Uterus (tissue), 4 donors: ENCODE data around the gene KCNAB2. TPM values are rescaled to one million over a fixed set of nuclear protein-coding genes. Genes with fewer than 3 reads are reported as not detected.

ENCODE experiments used
- DNase-seq, 2 donors: peaks; one replicate each; pipeline ENCODE4 v3.0.0-alpha.2; 2019 to 2020
- H3K27ac ChIP-seq, 2 donors: fragments of 200-600 bp; sonication (generic); 1 replicate in 1 of 2; 2 replicates in 1 of 2; pipeline ENCODE4 v1.5.1; 2016 to 2018
- H3K27me3 ChIP-seq, 2 donors: fragments of 200-600 bp; sonication (generic); one replicate each; pipeline ENCODE4 v1.5.1; 2018 to 2019; ENCODE audit warnings: control low read depth in 1 of 2
- H3K36me3 ChIP-seq, 2 donors: fragments of 200-600 bp; sonication (generic); one replicate each; pipeline ENCODE4 v1.5.1; 2019; ENCODE audit warnings: control low read depth in 1 of 2
- H3K4me1 ChIP-seq, 2 donors: fragments of 200-600 bp; sonication (generic); one replicate each; pipeline ENCODE4 v1.5.1; 2018 to 2019; ENCODE audit warnings: control low read depth in 1 of 2
- H3K4me3 ChIP-seq, 2 donors: fragments of 200-600 bp; sonication (generic); 1 replicate in 1 of 2; 2 replicates in 1 of 2; pipeline ENCODE4 v1.5.1; 2018 to 2019; ENCODE audit warnings: mild to moderate bottlenecking in 1 of 2
- H3K9me3 ChIP-seq, 2 donors: fragments of 200-600 bp; sonication (generic); one replicate each; pipeline ENCODE4 v1.5.1; 2019; ENCODE audit warnings: control low read depth in 1 of 2
- POLR2A ChIP-seq, 2 donors: fragments of 450-650 bp; IDR thresholded peaks; one replicate each; pipeline ENCODE4 v1.6.1; 2016; ENCODE audit warnings: antibody characterized with exemption in 2 of 2, mild to moderate bottlenecking in 1 of 2, moderate library complexity in 1 of 2
- intact Hi-C: fragments of 100-400 bp; cut with DNase I; formaldehyde crosslinking; loops from one replicate; pipeline ENCODE4 v1.15.1; 2023; ENCODE audit warnings: low total_unique reads
- total RNA-seq, 4 donors: library from RNA; depleted of rRNA in 3 of 4; stranded (reverse); fragments of >200 nt in 3 of 4; gene quantifications; one replicate each; pipeline versions ENCODE4 v1.1.0 to v1.2.4, GENCODE V29; 2014 to 2023
- TF ChIP-seq, protein P1 (sequence below), 4 experiments: fragments of 200-600 bp in 2 of 4; fragments of 450-650 bp in 2 of 4; sonication (generic) in 2 of 4; IDR thresholded peaks; one replicate each; pipeline ENCODE4 v1.5.1; 2016 to 2019; ENCODE audit warnings: antibody characterized with exemption in 4 of 4, mild to moderate bottlenecking in 2 of 4, moderate library complexity in 1 of 4
- donor health status: DM: yes; HTN: yes; CAD: no.

KCNAB2 gene
- total RNA-seq, 4 donors from 2014 or later = 1.5 to 21.2 (median 12.9) TPM

DNA sequence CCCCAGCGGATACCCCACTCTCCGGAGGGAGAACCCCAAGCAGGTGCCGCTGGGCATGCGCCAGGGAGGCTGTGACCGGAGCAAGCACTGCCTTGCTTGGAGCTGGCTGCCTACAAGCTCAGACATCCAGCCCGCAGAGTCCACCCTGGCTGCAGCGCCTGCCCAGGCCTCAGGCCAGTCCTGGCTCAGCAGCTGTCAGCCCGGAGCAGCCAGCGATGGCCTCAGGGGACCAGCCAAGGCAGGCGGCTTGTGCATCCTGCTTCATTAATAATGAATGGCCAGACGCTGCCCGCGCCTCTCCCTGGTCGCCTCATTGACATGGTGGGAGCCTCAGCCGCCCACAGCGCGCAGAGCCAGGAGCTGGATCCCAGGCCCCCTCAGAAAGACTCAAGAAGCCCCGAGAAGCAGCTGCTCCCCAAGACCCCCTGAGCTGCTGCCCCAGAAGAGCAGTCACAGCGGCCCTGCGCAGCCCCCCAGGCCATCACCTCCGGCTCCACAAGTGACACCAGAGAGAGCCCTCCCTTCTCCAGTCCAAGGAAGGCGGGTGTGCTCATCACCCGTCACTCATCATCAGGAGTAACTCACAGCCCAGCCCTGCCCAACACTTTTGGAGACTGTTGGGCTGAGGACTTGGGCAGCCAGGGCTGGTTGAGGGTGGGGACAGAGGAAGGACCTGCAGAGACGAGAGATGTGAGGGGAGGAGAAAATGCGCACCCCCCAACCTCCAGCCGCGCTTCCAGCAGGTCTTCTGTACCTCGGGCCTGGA is 19.6 kb downstream of the KCNAB2 start:
- Histone ChIP-seq H3K4me1 (no peaks in the 10 kb centered on the region), H3K27me3 (no peaks in the 10 kb centered on the region), H3K27ac (no peak overlapping the region), H3K4me3 (no peak overlapping the region), H3K36me3 (no peaks in the 10 kb centered on the region), H3K9me3 (no peaks in the 10 kb centered on the region)
- no peak for TF ChIP-seq POLR2A (IDR thresholded peaks at IDR 0.05)
- TF ChIP-seq, protein P1, sequence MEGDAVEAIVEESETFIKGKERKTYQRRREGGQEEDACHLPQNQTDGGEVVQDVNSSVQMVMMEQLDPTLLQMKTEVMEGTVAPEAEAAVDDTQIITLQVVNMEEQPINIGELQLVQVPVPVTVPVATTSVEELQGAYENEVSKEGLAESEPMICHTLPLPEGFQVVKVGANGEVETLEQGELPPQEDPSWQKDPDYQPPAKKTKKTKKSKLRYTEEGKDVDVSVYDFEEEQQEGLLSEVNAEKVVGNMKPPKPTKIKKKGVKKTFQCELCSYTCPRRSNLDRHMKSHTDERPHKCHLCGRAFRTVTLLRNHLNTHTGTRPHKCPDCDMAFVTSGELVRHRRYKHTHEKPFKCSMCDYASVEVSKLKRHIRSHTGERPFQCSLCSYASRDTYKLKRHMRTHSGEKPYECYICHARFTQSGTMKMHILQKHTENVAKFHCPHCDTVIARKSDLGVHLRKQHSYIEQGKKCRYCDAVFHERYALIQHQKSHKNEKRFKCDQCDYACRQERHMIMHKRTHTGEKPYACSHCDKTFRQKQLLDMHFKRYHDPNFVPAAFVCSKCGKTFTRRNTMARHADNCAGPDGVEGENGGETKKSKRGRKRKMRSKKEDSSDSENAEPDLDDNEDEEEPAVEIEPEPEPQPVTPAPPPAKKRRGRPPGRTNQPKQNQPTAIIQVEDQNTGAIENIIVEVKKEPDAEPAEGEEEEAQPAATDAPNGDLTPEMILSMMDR (IDR thresholded peaks at IDR 0.05) = no peak
- DNase-seq = no peak
- intact Hi-C loops = no loop called here

DNA sequence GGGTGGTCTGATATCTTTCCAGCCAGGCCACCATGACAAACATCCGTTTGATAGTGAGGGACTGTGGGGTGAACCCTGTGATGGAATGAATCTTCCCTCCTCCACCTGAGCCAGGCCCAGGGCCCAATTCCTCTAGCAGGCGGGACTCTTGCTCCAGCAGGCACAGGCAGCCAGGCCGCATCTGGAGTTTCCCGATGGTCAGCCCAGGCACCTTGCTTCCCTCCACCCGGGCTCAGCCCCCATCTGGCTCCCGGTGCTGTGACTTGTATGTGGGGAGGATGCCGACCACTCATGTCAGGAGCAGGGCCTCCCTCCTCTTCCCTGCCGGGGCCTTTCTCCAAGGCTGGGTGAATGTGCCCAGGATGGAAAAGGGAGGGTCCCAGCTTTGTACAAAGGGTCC is 21.0 kb downstream of the KCNAB2 start:
- H3K27me3 ChIP-seq = no peaks in the 10 kb centered on the region
- H3K9me3 ChIP-seq = no peaks in the 10 kb centered on the region
- H3K4me1 ChIP-seq = no peaks in the 10 kb centered on the region
- no peak overlapping the region for H3K4me3 ChIP-seq
- intact Hi-C loops = no loop called here
- no peak overlapping the region for H3K27ac ChIP-seq
- no peaks in the 10 kb centered on the region for H3K36me3 ChIP-seq
- no peak for TF ChIP-seq POLR2A (IDR thresholded peaks at IDR 0.05)
- TF ChIP-seq, protein P1 (IDR thresholded peaks at IDR 0.05) = no peak
- no peak for DNase-seq

DNA sequence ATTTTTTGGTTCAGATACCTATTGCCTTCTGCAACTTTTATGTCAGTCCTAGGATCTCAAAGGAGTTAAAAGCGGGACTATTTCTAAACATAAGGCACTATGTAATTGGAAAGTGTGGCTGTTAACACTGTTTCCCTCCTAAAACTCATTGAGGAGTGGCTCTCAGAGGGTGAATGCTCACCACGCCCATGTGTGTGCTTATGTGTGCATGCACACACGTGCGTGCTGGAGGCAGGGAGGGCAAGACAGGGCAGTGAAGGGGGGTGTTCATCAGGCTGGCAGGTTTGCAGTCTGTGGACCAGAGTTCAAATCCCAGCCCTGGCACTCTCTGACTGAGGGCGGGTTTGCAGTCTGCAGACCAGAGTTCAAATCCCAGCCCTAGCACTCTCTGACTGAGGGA is 22.4 kb downstream of the KCNAB2 start:
- no peak for DNase-seq
- H3K27me3 ChIP-seq = no peaks in the 10 kb centered on the region
- intact Hi-C loops = no loop called here
- TF ChIP-seq, protein P1 (IDR thresholded peaks at IDR 0.05) = no peak
- no peak for TF ChIP-seq POLR2A (IDR thresholded peaks at IDR 0.05)
- no peaks in the 10 kb centered on the region for H3K9me3 ChIP-seq
- H3K4me1 ChIP-seq = no peaks in the 10 kb centered on the region
- H3K27ac ChIP-seq = no peak overlapping the region
- no peak overlapping the region for H3K4me3 ChIP-seq
- no peaks in the 10 kb centered on the region for H3K36me3 ChIP-seq

DNA sequence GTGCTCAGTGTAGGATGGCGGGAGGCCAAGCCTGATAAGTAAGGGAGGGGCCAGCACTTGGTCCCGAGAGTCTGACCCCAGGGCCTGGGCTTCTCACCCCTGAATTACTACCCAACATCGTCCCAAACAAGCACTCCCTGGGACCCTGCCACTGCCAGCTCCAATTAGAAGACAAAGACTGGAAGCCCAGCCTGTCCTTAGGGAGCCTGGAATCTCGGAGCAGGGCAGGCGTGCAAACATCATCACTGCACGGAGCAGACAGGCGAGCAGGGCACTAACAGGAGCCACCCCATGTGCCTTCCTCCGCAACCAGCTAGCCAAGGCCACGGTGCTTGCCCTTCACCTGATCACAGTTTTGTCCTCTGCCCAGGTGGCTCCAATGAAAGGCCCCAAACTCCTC is 23.2 kb downstream of the KCNAB2 start:
- no peaks in the 10 kb centered on the region for H3K9me3 ChIP-seq
- no peak overlapping the region for H3K4me3 ChIP-seq
- no peaks in the 10 kb centered on the region for H3K36me3 ChIP-seq
- H3K27me3 ChIP-seq = no peaks in the 10 kb centered on the region
- no peak for DNase-seq
- no peak overlapping the region for H3K27ac ChIP-seq
- intact Hi-C loops = no loop called here
- H3K4me1 ChIP-seq = no peaks in the 10 kb centered on the region
- no peak for TF ChIP-seq POLR2A (IDR thresholded peaks at IDR 0.05)
- TF ChIP-seq, protein P1 (IDR thresholded peaks at IDR 0.05) = no peak

DNA sequence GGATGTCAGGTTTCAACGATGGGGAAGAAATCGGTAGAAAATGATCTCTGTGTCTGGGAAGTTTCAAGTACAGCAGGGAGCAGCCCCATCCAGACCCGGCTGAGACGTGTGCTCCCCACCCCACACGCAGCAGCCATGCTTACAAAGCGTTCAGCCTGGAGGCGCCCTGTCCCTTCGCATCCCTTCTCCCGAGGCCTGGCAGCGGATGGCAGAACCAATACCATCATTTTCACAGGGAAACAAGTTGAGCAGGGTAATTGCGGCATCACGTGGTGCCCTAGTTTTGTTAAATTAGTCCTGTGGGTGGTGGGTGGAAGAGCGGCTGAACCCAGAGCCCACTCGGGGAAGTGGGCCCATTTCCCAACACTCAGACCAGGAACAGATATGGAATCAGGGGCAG is 23.9 kb downstream of the KCNAB2 start:
- H3K4me1 ChIP-seq = no peaks in the 10 kb centered on the region
- no peaks in the 10 kb centered on the region for H3K36me3 ChIP-seq
- no peak overlapping the region for H3K4me3 ChIP-seq
- no peak overlapping the region for H3K27ac ChIP-seq
- no peak for DNase-seq
- intact Hi-C loops = no loop called here
- no peaks in the 10 kb centered on the region for H3K27me3 ChIP-seq
- H3K9me3 ChIP-seq = no peaks in the 10 kb centered on the region
- TF ChIP-seq, protein P1 (IDR thresholded peaks at IDR 0.05) = no peak
- TF ChIP-seq POLR2A (IDR thresholded peaks at IDR 0.05) = no peak
